NCI-H2196 (cell line): Measurements from ENCODE around the gene EBF4.

ENCODE experiments used
- DNase-seq: peaks from one replicate; lab custom pipeline; 2025; ENCODE audit not compliant: unreplicated experiment; lab: John Stamatoyannopoulos, UW

The EBF4 gene

DNA sequence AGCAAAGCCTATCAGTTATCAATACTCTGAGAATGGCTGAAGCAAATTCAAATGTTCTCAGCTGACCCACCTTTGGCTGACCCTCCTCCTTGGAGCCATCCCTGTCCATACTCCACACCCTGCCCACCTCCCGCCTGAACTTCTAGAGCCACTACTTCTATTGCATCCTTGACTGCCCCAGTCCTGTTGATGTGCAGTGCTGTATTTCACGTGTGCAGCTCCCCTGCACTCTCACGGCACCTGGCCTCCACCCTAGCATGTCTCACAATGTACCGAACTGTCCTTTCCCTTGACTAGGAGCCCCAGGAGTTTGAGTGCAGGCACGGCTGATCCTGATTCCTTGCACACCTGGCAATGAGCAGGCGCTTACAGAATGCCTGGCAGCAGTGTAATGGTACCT lies 100.9 kb downstream of the EBF4 start:
- no peak for DNase-seq

GRCh38 chr20:2794202-2794748 lies 101.7 kb downstream of the EBF4 start:
- no peak for DNase-seq

DNA sequence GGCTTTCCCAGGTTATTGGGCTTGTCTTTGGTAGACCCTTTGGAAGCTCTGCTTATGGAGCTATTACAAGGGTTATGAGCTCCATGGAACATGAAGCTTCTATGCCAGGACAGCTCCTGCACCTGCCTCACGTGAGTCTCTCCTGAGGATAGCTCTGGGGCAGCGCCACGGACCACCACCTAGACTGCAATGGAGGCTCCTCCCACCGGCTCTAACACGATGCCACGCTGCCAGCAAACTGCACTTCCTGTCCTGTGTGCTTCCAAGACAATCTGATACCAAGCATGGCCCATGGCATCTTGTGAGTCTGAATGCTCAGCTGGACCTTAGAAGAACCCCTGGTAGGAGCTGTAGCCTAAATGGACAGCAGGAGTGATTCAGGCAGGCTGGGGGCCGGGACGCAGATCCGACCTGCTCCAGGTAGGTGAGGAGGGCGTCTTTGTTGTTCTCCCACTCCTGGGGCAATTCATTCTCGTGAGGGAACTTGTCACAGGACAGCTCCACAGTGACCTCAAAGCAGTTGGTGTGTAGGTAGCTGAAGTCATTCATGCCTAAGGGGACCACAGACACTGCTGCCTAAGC lies 102.4 kb downstream of the EBF4 start:
- DNase-seq: peak; percentile 9

DNA sequence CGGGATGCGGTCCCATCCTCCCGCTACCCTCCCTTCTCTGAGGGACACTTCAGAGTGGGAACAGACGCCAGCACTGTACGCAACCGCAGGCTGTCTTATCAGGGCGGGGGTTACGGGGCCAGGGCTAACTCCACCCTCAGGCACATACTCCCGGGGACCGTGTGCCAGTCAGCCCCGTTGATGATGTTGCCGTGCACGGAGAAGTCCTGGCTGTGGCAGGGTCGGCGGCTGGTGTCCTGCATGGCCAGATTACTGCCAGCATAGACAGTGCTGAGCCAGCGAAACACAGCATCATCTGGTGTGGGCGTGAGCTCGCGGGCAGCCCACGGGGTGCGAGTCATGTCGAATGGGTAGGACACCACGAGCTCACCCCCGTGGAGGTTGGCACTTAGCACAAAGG lies 102.9 kb downstream of the EBF4 start:
- no peak for DNase-seq

DNA sequence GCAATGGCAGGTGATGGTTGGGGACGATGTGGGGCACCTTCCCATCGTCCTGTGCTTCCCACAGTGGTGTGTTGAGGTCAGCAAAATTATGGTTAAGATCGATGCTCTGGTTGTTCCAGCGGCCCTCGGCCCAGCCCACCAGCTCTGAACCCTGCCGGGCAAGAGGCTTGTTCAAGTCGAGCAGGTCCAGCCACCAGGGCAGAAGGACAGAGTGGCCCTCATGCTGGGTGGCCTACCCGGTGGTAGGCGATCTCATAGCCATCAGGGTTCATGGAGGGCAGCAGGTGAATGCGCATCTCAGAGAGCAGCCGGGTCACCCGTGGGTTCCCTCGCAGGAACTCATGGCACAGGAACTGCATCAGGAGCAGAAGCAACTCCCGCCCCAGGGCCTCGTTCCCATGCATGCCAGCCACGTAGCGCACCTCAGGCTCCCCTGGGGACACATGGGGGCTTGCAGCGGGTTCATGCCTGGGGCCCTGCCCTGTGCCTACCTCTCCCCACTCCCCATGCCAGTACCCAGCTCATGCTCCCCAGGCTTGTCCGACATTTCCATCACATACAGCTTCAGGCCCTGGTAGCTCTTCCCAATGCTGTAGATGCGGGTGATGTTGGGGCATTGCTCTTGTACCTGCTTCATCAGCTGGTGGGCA lies 103.6 kb downstream of the EBF4 start:
- no peak for DNase-seq

DNA sequence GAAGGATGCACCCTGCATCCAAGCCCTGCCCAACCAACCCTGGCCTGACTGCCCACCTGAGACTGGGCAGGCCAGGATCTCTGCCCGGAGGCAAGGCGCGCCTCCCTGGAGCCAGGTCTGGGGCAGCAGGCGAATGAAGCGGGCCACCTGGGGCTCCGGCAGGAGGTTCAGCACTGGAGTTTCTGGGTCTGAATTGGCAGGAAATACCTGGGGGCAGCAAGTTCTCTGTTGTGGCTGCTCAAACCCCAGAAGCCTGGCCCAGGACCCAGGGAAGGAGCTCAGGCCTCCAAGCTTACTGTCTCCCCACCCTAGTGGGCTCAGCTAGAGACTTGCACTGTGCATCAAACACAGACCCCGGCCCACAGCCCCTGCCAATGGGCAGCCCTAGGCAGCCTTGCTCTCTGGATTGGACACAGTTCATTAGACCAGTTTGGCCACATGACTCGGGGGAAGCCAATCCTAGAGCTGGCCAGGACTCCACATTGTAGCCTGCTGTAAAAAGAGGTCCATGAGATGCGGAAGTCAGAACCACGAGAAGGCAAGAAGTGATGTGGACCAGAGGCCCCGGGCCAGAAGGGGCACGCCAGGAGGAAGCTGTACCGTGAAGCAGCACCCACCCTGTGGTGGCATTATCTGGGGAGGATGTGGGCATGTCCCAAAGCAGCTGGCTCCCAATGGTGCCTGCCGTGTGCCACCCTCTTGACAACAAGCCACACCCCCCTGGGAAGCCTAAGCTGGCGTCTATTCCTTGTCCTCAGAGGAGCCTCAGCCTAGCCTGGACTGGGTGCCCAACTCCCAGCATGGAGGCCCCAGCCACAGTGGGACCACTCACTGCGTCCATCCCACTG lies 104.8 kb downstream of the EBF4 start:
- no peak for DNase-seq

DNA sequence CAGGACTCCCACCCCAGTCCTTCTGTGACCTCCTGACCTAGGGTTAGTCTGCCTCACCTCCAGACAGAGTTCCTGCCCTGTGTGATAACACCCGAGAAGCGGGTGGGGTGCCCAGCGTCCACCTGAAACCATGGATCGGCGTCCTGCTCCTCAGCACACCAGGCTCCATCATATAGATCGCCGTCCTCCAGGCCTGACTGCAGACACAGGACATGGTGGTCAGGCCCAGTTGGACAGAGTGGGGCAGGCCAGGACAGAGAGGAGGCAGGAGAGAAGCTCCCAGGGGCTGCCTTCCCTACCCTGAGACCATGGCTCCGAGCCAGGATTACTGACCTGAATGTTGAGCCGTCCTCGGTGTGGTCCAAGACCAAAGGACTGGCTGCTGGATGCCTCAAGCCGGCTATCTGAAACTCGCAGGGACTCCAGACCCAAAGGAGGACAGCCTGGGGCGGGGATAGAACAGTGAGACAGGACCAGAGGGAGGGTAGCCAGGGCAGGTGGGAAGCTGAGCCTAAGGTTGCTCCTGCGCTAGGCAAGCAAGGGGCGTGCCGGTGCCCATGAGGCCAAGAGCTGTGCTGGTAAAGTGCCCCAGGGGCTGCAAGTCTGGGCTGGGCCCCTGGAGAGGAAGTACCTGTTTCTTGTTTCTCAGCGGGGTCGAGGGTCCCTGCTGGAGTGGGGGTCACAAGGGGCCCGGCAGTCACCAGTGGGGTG lies 105.7 kb downstream of the EBF4 start:
- no peak for DNase-seq

DNA sequence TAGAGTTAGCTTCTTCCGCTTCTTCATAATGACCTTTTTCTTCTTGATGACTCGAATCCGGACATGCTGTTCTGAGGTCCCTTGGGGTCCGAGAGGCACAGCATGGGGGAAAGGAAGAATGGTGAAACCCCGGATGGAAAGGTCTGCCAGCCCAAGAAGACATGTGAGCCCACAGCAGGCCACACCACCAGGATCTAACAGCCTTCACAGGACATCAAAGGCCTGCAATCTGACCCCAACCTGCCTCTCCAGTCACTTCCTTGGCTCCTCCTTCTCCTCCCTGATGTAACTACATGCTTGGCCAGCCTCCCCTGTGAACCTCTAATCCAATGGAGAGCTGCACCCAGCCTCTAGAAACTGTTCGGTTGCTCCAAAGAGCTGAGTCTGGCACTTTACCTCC lies 106.2 kb downstream of the EBF4 start:
- DNase-seq: peak; percentile 34

GRCh38 chr20:2799271-2799670 lies 106.7 kb downstream of the EBF4 start:
- DNase-seq: no peak

DNA sequence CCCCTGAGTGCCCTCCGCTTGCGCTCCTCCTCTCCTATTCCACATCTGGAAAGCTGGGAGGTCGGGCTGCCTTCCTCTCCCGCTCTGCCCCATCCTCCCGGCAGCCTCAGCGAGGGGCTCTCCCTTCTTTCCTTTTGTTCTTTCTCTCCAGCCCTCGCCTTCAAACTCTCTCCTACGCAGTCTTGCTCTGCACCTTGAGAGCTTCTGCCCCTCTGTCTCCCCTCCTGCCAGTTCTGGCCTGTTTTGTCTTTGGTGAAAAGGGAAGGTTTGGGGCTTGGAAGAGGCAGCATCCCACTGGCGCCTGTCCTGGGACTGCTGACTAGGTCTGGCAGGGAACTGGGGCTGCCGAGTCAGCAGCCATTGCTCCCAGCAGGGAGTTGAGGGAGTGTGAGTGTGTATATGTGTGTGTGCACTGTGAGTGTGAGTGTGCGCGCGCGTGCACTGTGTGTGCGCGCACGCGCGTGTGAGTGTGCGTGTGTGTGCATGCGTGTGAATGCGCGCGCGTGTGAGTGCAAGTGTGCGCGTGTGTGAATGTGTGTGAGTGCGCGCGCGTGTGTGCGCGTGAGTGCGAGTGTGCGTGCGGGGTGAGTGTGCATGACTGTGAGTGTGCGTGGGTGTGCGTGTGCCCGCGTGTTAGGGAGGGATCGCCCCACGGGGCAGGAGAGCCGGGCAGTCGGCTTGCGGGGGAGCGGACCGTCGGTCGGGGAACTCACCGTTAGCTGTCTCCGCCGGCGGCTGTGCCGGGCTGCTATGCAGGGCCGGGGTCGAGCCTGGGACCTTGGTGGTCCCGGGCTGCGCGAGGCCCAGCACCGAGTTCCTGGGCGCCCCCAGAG lies 107.3 kb downstream of the EBF4 start:
- no peak for DNase-seq

DNA sequence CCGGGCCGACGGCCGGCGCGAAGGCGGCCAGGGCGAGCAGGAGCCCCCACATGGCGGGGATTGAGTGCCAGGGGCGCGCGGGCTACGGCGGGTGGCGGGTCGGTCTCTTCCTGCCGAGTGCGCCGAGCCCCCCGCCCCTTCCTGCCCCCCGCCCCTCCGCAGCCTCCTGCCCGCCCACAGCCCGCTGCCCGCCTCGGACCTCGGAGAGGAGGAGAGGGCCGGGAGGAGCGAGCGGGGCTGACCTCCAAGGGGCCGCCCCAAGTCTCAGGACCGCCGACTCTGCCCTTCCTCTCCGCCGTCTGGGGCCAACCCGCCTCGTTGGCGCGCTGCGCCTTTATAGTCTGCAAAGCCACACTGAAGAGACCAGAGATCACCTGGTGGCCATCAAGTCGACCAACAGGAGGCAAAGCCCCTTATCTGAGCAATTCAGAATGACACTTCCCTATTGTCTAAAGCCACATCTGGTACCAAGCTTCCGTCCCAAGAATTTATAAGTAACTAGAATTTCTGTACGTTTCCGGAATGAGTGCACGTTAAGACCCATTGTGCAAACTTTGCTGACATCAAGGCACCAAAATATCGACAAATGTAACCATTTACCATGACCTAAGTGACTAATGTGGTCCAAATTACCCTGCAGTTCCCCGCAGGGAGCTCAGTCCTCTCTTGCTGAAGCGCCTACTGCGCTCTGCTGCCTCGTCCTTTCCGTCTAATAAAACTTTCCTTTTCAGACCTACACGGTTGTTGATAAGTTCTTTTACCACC lies 108.1 kb downstream of the EBF4 start, which contains the start of gene CPXM1:
Gene CPXM1, minus strand, starts transcription at position 107 of the 765 bp plus-strand sequence. Its CDS starts 55 bp downstream, at position 52.
- no peak for DNase-seq

GRCh38 chr20:2801286-2801728 lies 108.7 kb downstream of the EBF4 start:
- DNase-seq: no peak

- no peak for DNase-seq
These were observed 111.7 kb downstream of the EBF4 start for GRCh38 chr20:2804041-2804828.

DNA sequence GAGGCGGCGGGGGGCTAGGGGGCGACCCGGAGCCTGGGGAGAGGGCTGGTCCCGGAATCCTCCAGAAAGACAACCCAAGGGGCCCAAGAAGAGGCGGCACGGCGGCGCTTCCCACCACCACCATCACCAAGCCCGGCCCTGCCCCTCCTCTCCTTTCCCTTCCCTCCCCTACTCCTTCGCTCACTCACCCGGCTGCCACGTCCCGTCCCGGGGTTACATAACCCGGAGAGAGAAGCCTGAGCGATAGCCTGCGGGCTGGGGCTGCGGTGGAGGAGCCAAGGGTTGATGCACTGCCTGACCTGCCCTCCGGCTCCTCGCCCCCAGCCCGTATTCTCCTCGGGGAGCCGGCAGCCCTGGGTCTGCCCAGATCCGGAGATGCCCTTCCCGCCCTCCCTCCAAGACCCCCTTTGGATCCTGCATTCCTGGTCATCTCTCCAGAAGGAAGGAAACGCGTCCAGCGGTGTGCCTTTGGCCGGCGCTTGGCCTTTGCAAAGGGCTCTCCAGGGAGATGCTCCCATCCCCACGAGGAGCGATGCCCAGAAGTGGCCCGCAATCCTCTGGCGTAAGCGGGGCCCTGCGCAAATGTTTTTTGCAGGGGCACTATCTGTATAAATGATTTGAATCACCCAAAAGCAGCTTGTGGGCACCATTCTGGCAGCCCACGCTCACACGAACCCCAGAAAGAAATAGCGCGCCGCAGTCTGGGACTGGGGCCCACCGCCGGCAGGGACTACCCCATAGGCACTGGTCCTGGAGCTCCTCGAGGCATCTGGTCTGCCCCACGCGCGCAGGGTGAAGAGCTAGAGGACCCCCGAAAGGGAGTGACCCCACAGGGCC lies 112.5 kb downstream of the EBF4 start:
- no peak for DNase-seq

- no peak for DNase-seq
These were observed 113.2 kb downstream of the EBF4 start for GRCh38 chr20:2805689-2806350.

DNA sequence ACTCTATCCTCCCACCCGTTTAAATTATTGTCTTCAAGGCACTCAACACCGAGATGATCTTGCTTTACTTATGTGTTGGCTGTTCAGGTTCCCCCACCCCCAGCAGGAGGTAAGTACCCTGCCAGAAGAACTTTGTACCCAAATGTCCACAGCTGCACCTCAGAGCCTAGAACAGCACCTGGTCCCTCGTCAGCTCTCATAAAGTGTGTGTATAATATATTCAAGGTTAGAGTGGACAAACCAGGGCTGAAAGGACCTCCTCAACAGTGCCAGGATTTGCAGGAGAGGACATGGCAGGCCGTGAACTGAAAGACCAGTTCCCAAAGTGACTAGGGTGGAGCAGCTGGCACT lies 113.7 kb downstream of the EBF4 start:
- DNase-seq: no peak

GRCh38 chr20:2807019-2807418 lies 114.4 kb downstream of the EBF4 start:
- DNase-seq: no peak
